Esophagus squamous epithelium (tissue), 5 donors: ENCODE results near the gene C19orf81. TPM values are rescaled to one million over a fixed set of nuclear protein-coding genes. Genes with fewer than 3 reads are reported as not detected.

Experiments used
- DNase-seq: peaks from one replicate; lab custom pipeline; 2025; lab: John Stamatoyannopoulos, UW
- H3K27ac ChIP-seq, 4 donors: fragments of 200-600 bp; sonication (generic); one replicate each; pipeline ENCODE4 v1.5.1; 2016 to 2019; ENCODE audit warnings: mild to moderate bottlenecking in 1 of 4
- H3K27me3 ChIP-seq, 4 donors: fragments of 200-600 bp; sonication (generic); 1 replicate in 3 of 4; 2 replicates in 1 of 4; pipeline versions ENCODE4 v1.5.1 to v1.6.0; 2017 to 2021; ENCODE audit warnings: antibody characterized with exemption in 1 of 4
- H3K36me3 ChIP-seq, 3 donors: fragments of 200-600 bp; sonication (generic); one replicate each; pipeline ENCODE4 v1.5.1; 2016 to 2019
- H3K4me1 ChIP-seq, 3 donors: fragments of 200-600 bp; sonication (generic); one replicate each; pipeline ENCODE4 v1.5.1; 2017 to 2019
- H3K4me3 ChIP-seq, 4 donors: fragments of 200-600 bp; sonication (generic); 1 replicate in 3 of 4; 2 replicates in 1 of 4; pipeline ENCODE4 v1.5.1; 2016 to 2019; ENCODE audit warnings: mild to moderate bottlenecking in 2 of 4, moderate library complexity in 1 of 4
- H3K9me3 ChIP-seq, 3 donors: fragments of 200-600 bp; sonication (generic); one replicate each; pipeline ENCODE4 v1.5.1; 2016 to 2019
- CTCF ChIP-seq, 6 experiments: fragments of 450-650 bp in 4 of 6; fragments of 200-600 bp in 2 of 6; sonication (generic) in 2 of 6; IDR thresholded peaks; one replicate each; pipeline ENCODE4 v1.5.1; 2016 to 2019; ENCODE audit warnings: antibody characterized with exemption in 6 of 6, mild to moderate bottlenecking in 4 of 6, moderate library complexity in 4 of 6
- POLR2A ChIP-seq, 4 donors: fragments of 450-650 bp; IDR thresholded peaks; one replicate each; pipeline ENCODE4 v1.6.1; 2017; ENCODE audit warnings: antibody characterized with exemption in 4 of 4, mild to moderate bottlenecking in 4 of 4, moderate library complexity in 3 of 4
- WGBS, 2 donors: methylation state at CpG; one replicate each; pipeline ENCODE4 v1.1.5; 2018; 5-methylcytosine and 5-hydroxymethylcytosine counted together
- intact Hi-C: fragments of 100-400 bp; cut with DNase I; formaldehyde crosslinking; loops from one replicate; pipeline ENCODE4 v1.15.0; 2022
- total RNA-seq, 4 donors: library from RNA; depleted of rRNA; stranded (reverse); fragments of >200 nt; gene quantifications; one replicate each; pipeline ENCODE4 v1.1.0, GENCODE V29; 2016
- donor health status: DM: yes; HTN: yes; CAD: no.

The C19orf81 gene
- total RNA-seq, 4 donors from 2014 or later, result not detected

- H3K4me1 ChIP-seq, result peaks cover 0 to 6% (median 0%) of the 10 kb centered on the region in 3 donors
- no peak overlapping the region for H3K27ac ChIP-seq
- H3K4me3 ChIP-seq, result no peak overlapping the region
- no peak for TF ChIP-seq POLR2A (IDR thresholded peaks at IDR 0.05)
- TF ChIP-seq CTCF (IDR thresholded peaks at IDR 0.05), result no peak
- no peaks in the 10 kb centered on the region for H3K36me3 ChIP-seq
- peaks cover 0 to 93% (median 15%) of the 10 kb centered on the region in 4 donors for H3K27me3 ChIP-seq
- WGBS, 2 donors, result 5 to 14% methylated on average over 8 to 10 of the region's 81 CpGs
- no peak for DNase-seq
- H3K9me3 ChIP-seq, result no peaks in the 10 kb centered on the region
- intact Hi-C loops, result no loop called here
These were observed 46.2 kb downstream of the C19orf81 start for GRCh38 chr19:50695251-50696093.

DNA sequence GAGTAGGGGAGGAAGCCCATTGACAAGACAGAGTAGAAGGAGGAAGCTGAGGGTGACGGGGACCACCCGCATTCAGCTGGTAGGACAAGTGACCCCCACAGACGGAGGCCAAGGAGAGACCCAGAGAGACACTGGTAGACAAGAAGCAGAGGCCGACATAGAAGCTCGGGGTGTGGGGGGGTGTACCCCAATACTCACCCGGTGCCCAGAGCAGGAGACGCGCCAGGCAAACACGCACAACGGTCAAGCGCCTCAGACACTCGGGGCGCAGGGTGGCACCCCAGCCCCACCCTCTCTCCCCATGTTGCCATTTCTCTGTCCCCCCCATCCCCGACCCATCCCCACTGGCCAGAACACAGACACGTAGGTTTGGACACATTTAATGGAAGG is 46.8 kb downstream of the C19orf81 start:
- Histone ChIP-seq H3K9me3 (no peaks in the 10 kb centered on the region), H3K36me3 (no peaks in the 10 kb centered on the region), H3K27me3 (peaks cover 0 to 94% (median 15%) of the 10 kb centered on the region in 4 donors), H3K27ac (no peak overlapping the region), H3K4me1 (peaks cover 0 to 6% (median 0%) of the 10 kb centered on the region in 3 donors), H3K4me3 (no peak overlapping the region)
- intact Hi-C loops, result no loop called here
- 51 to 55% methylated on average over 14 of the region's 15 CpGs for WGBS, 2 donors
- DNase-seq, result no peak
- no peak for TF ChIP-seq CTCF (IDR thresholded peaks at IDR 0.05)
- no peak for TF ChIP-seq POLR2A (IDR thresholded peaks at IDR 0.05)

GRCh38 chr19:50697414-50698124 is 48.3 kb downstream of the C19orf81 start:
- WGBS, 2 donors, result 59 to 63% methylated on average over 11 to 13 of the region's 13 CpGs
- H3K36me3 ChIP-seq, result no peaks in the 10 kb centered on the region
- no peaks in the 10 kb centered on the region for H3K9me3 ChIP-seq
- H3K4me1 ChIP-seq, result peaks cover 0 to 6% (median 0%) of the 10 kb centered on the region in 3 donors
- peaks cover 0 to 94% (median 15%) of the 10 kb centered on the region in 4 donors for H3K27me3 ChIP-seq
- DNase-seq, result no peak
- H3K27ac ChIP-seq, result no peak overlapping the region
- intact Hi-C loops, result no loop called here
- TF ChIP-seq CTCF (IDR thresholded peaks at IDR 0.05) (no peak), POLR2A (IDR thresholded peaks at IDR 0.05) (no peak)
- no peak overlapping the region for H3K4me3 ChIP-seq

DNA sequence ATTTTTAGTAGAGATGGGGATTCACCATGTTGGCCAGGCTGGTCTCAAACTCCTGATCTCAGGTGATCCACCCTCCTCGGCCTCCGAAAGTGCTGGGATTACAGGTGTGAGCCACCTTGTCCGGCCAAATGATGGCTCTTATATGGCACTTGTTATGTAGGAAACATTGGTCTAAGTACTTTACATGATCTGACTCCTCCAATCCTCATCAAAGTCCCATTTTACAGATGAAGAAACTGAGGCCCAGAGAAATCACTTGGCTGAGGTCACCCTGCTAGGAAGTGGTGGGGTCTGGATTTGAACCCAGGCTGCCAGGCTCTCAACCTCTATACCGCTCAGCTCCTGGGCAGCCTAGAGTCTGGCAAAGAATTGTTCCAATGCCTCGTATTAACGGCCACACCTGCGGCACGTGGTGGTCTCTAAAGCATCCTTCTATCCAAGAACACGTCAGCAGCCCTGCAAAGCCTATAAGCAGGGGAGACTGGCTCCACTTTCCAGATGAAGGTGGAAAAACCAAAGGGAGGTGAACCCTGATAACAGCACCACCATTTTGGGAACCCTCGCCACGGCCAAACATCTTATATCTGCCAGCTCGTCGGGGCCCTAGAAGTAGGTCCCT is 52.2 kb downstream of the C19orf81 start:
- 84 to 89% methylated on average over 6 to 9 of the region's 13 CpGs for WGBS, 2 donors
- peaks cover 0 to 94% (median 0%) of the 10 kb centered on the region in 4 donors for H3K27me3 ChIP-seq
- no peaks in the 10 kb centered on the region for H3K36me3 ChIP-seq
- H3K9me3 ChIP-seq, result no peaks in the 10 kb centered on the region
- H3K4me1 ChIP-seq, result no peaks in the 10 kb centered on the region
- DNase-seq, result no peak
- TF ChIP-seq POLR2A (IDR thresholded peaks at IDR 0.05), result no peak
- TF ChIP-seq CTCF (IDR thresholded peaks at IDR 0.05), result no peak
- H3K4me3 ChIP-seq, result no peak overlapping the region
- intact Hi-C loops, result no loop called here
- H3K27ac ChIP-seq, result no peak overlapping the region
